ENCODE results near the gene TTC19.

The TTC19 gene

DNA sequence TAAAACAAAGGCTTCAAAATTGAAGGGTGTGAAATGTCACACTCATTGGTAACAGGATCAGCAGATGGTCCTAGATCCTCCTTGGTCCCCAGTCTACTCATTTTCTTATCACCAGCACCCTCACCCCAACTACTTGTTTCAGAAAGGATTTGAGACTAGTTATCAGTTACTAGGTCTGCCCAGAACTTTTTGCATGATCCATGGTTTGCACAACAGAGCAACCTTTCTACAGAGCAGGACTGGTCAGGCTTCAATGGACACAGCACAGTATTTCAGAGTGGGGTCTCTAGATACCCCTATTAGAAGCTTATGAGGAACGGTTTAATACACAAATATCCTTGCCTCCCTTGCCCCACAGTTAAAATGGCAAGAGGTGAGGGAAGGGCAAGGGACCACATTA, 25.6 kb downstream of the TTC19 start:
- FAIRE-seq = no peak
- TF ChIP-seq TAF1 (IDR thresholded peaks at IDR 0.05; ENCODE audit: low read depth, low read length) (no peak), POLR2AphosphoS5 (IDR thresholded peaks at IDR 0.05; ENCODE audit: low read depth, low read length) (no peak), SPI1 (IDR thresholded peaks at IDR 0.05; ENCODE audit: low read depth, low read length) (no peak), POLR2A (IDR thresholded peaks at IDR 0.05; ENCODE audit: low read depth, low read length) (no peak), POU2F2 (IDR thresholded peaks at IDR 0.05; ENCODE audit: low read depth, low read length) (no peak), PAX5 (IDR thresholded peaks at IDR 0.05; ENCODE audit: insufficient read depth, low read length, severe bottlenecking) (no peak)
- DNase-seq (ENCODE audit: insufficient read length, low spot score) = no peak

DNA sequence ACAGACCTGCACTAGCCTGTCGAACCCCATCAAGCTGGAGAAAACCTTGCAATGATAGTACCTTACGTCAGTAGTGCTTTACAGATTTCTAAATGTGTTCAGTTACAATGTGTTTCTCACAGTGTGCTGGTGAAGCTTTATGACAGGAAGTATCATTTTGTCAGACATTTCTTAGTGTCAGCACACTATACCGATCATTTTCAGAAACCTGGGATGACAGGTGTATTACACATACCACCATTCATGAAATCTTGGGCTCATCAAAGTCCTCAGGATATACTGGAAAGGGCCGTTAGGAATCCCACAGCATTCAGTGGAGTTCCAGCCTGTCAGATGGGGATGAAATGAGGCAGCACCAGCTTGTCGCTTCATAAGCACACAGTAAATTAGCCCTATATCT, 27.3 kb downstream of the TTC19 start:
- FAIRE-seq (peak; percentile 50), DNase-seq (ENCODE audit: insufficient read length, low spot score) (no peak)
- no peak for TF ChIP-seq POU2F2 (IDR thresholded peaks at IDR 0.05; ENCODE audit: low read depth, low read length)
- no peak for TF ChIP-seq POLR2AphosphoS5 (IDR thresholded peaks at IDR 0.05; ENCODE audit: low read depth, low read length)

DNA sequence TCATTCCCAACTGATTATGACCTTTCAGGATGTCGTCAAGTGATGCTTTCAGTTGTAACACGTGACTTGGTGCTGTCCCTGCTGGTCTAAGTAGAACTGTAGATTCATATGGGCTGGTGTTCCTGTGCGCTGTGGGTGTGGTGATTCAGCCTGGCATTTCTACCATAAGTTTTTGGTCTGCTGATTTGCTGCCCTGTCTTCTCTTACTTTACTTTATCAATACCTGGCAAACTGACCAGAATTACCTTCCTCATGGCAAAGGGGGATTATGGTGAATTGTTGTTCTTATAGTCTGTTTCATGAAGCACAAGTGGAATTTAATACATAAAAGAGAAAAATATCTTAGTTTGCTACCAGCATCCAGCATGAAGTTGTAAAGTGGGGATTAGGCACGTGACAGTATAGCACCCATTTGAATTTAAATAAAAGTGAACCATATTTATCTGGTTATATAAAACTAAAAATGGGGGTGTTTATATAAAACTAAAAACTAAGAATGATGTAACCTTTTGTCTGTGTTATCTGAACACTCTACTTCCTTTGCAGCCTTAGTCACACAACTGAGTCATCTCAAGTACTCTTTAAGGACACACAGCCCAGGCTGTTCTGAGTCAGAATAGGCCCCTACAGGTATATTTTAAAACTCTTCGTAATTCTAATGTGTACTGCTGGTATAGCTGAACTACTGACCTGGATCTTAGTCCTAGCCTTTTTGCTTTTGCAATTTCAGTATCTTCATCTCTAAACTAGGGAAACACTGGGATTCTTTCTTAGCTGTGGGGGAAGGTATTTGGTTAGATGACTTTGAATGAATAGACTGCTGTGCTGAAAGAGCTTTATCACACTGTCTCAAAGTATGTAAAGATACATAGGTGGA, 28.3 kb downstream of the TTC19 start:
- FAIRE-seq (peak; percentile 26), DNase-seq (ENCODE audit: insufficient read length, low spot score) (peak; percentile 32)
- TF ChIP-seq PAX5 (IDR thresholded peaks at IDR 0.05; ENCODE audit: insufficient read depth, low read length, severe bottlenecking) (no peak), POLR2AphosphoS5 (IDR thresholded peaks at IDR 0.05; ENCODE audit: low read depth, low read length) (no peak), POLR2A (IDR thresholded peaks at IDR 0.05; ENCODE audit: low read depth, low read length) (no peak), POU2F2 (IDR thresholded peaks at IDR 0.05; ENCODE audit: low read depth, low read length) (no peak), SPI1 (IDR thresholded peaks at IDR 0.05; ENCODE audit: low read depth, low read length) (no peak), TAF1 (IDR thresholded peaks at IDR 0.05; ENCODE audit: low read depth, low read length) (no peak)

DNA sequence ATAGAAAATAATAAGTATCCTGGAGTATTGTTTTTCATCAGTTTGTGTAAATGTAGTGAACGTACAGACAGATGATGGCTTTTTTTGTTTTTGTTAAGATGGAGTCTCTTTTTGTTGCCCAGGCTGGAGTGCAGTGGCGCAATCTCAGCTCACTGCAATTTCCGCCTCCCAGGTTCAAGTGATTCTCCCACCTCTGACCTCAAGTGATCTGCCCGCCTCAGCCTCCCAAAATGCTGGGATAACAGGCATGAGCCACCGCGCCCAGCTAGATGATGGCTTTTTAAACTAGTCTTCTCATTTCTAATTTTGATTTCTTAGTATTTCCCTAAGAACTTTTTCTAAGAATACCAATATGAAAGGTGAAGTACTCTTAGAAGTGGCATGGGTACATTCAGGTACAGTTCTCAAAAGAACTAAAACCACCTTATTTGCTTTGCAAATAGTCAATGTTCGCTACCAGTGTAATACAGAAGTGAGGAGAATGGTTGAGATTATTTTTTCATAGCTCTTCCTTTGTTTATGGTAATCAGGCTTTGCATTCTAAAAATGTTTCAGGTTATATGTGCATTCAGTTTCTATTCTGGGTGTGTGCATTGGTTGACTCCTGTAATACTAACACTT, 34.2 kb downstream of the TTC19 start:
- TF ChIP-seq POLR2AphosphoS5 (IDR thresholded peaks at IDR 0.05; ENCODE audit: low read depth, low read length) (no peak), TAF1 (IDR thresholded peaks at IDR 0.05; ENCODE audit: low read depth, low read length) (no peak), SPI1 (IDR thresholded peaks at IDR 0.05; ENCODE audit: low read depth, low read length) (no peak), POLR2A (IDR thresholded peaks at IDR 0.05; ENCODE audit: low read depth, low read length) (no peak), POU2F2 (IDR thresholded peaks at IDR 0.05; ENCODE audit: low read depth, low read length) (no peak), PAX5 (IDR thresholded peaks at IDR 0.05; ENCODE audit: insufficient read depth, low read length, severe bottlenecking) (no peak)
- DNase-seq (ENCODE audit: insufficient read length, low spot score) (no peak), FAIRE-seq (no peak)

DNA sequence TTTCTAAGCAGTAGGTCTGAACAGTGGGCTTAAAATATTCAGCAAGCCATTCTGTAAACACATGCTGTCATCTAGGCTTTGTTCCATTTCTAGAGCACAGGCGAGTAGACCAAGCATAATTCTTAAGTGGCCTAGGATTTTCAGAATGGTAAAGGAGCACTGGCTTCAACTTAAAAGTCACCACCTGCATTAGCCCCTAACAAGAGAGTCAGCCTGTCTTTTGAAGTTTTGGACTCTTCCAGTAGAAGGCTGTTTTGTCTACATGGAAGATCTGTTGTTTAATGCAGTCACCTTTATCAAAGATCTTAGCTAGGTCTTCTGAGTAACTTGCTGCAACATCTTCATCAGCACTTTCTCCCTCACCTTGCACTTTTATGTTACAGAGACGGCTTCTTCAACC, 36.6 kb downstream of the TTC19 start:
- FAIRE-seq (no peak), DNase-seq (ENCODE audit: insufficient read length, low spot score) (no peak)
- TF ChIP-seq POLR2A (IDR thresholded peaks at IDR 0.05; ENCODE audit: low read depth, low read length) (no peak), SPI1 (IDR thresholded peaks at IDR 0.05; ENCODE audit: low read depth, low read length) (no peak), TAF1 (IDR thresholded peaks at IDR 0.05; ENCODE audit: low read depth, low read length) (no peak), PAX5 (IDR thresholded peaks at IDR 0.05; ENCODE audit: insufficient read depth, low read length, severe bottlenecking) (no peak)

DNA sequence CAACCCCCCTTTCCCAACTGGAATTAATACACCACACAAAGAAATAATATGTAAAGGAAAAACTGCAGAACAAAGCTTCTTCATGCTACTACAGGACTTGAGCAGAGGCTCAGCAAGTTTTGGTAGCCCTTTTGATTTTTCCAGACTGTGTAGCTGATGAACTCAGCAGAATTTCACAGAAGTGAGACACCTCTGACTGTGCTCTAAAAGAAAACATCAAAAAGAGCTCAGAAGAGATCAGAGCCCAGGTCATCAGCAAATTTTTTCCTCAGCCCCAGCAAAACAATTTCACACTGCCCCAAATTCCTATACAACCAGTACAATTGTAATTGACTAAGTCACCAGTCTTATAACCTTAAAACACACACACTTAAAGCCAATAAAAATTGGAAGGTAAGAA, 38.0 kb downstream of the TTC19 start:
- FAIRE-seq (no peak), DNase-seq (ENCODE audit: insufficient read length, low spot score) (no peak)
- no peak for TF ChIP-seq TAF1 (IDR thresholded peaks at IDR 0.05; ENCODE audit: low read depth, low read length)
- TF ChIP-seq PAX5 (IDR thresholded peaks at IDR 0.05; ENCODE audit: insufficient read depth, low read length, severe bottlenecking) = no peak
- TF ChIP-seq POLR2AphosphoS5 (IDR thresholded peaks at IDR 0.05; ENCODE audit: low read depth, low read length) = no peak
- no peak for TF ChIP-seq POLR2A (IDR thresholded peaks at IDR 0.05; ENCODE audit: low read depth, low read length)
- no peak for TF ChIP-seq SPI1 (IDR thresholded peaks at IDR 0.05; ENCODE audit: low read depth, low read length)
- TF ChIP-seq POU2F2 (IDR thresholded peaks at IDR 0.05; ENCODE audit: low read depth, low read length) = no peak

DNA sequence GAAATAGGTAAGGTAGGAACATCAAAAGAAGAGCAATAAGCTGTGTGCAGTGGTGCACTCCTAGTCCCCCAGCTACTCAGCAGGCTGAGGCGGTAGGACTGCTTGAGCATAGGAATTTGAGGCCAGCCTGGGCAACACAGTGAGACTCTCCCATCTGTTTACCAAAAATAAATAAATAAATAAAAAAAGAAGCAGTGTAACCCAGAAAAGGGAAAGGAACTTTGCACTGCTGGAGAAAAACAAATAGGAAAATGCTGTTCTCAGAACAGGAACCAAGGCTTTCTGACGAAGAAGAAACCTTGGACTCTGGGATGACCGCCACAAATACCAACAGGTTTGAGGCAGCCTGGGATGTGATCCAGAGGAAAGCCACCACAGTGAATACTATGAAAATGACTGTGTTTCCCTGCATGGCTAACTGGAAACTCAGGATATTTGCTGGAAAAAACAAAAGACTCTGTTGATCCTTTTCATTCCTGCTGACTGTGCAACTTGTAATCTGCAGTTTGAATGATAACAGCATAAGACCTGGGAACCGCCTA, 41.2 kb downstream of the TTC19 start:
- no peak for TF ChIP-seq POLR2AphosphoS5 (IDR thresholded peaks at IDR 0.05; ENCODE audit: low read depth, low read length)
- no peak for DNase-seq (ENCODE audit: insufficient read length, low spot score)
- no peak for FAIRE-seq

DNA sequence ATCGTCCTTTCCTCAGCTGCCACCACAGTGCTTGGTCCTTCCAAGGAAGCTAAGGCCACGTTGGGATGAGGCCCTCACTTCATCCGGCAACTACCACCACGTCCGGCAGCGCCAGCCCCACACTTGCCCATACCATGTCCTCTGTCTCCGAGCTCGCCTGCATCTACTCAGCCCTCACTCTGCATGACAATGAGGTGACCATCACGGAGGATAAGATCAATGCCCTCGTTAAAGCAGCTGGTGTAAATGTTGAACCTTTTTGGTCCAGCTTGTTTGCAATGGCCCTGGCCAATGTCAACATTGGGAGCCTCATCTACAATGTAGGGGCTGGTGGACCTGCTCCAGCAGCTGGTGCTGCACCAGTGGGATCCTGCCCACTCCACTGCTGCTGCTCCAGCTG, 44.9 kb downstream of the TTC19 start:
- FAIRE-seq (no peak), DNase-seq (ENCODE audit: insufficient read length, low spot score) (no peak)
- TF ChIP-seq POLR2A (IDR thresholded peaks at IDR 0.05; ENCODE audit: low read depth, low read length) (no peak), POU2F2 (IDR thresholded peaks at IDR 0.05; ENCODE audit: low read depth, low read length) (no peak), TAF1 (IDR thresholded peaks at IDR 0.05; ENCODE audit: low read depth, low read length) (no peak)

DNA sequence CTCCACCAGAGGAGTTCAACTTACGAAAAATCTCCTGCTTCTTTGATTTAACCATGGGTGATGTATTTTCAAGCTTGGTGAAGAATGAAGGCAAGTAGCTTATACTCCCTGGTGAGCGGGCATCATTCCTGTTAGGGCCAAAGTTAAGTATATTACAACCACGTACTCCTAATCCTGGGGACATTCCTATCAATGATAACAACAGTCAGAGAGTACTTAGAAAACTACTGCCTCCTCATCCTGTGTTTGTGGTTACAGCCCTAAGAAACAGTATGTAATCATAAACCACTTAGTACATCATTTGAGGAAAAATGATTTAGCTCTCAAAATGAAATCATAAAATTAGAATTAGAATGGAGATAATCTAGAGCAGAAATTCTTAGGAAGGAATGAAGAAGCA, 47.3 kb downstream of the TTC19 start:
- DNase-seq (ENCODE audit: insufficient read length, low spot score) = no peak
- TF ChIP-seq POLR2AphosphoS5 (IDR thresholded peaks at IDR 0.05; ENCODE audit: low read depth, low read length) = no peak
- TF ChIP-seq POLR2A (IDR thresholded peaks at IDR 0.05; ENCODE audit: low read depth, low read length) = no peak
- no peak for TF ChIP-seq SPI1 (IDR thresholded peaks at IDR 0.05; ENCODE audit: low read depth, low read length)
- no peak for TF ChIP-seq POU2F2 (IDR thresholded peaks at IDR 0.05; ENCODE audit: low read depth, low read length)
- no peak for TF ChIP-seq PAX5 (IDR thresholded peaks at IDR 0.05; ENCODE audit: insufficient read depth, low read length, severe bottlenecking)
- no peak for TF ChIP-seq TAF1 (IDR thresholded peaks at IDR 0.05; ENCODE audit: low read depth, low read length)
- no peak for FAIRE-seq

All from GM12891 (cell line).